Large intestine (tissue), 12 donors: ENCODE data around the gene PCDHA12. TPM values are rescaled to one million over a fixed set of nuclear protein-coding genes. Genes with fewer than 3 reads are reported as not detected.
"Not testable (repeated sequence)": the region's sequence is repeated elsewhere in the genome, so short reads cannot be mapped to it uniquely, and the experiment has no call there.

Source experiments
- DNase-seq, 2 donors: peaks; one replicate each; pipeline versions ENCODE4 v3.0.0 to v3.0.0-alpha.2; 2013
- H3K27ac ChIP-seq: one replicate; pipeline ENCODE4 v1.5.1; 2013; ENCODE audit warnings: low read length
- H3K27me3 ChIP-seq: 2 replicates; pipeline ENCODE4 v1.6.1; 2013; ENCODE audit warnings: low read length; ENCODE audit not compliant: control insufficient read depth, insufficient read depth
- H3K36me3 ChIP-seq: 2 replicates; pipeline ENCODE4 v1.6.1; 2013; ENCODE audit warnings: low read length; ENCODE audit not compliant: control insufficient read depth, insufficient read depth
- H3K4me1 ChIP-seq: one replicate; pipeline ENCODE4 v1.6.1; 2013; ENCODE audit warnings: low read length; ENCODE audit not compliant: control insufficient read depth, insufficient read depth
- H3K4me3 ChIP-seq: one replicate; pipeline ENCODE4 v1.5.1; 2013; ENCODE audit warnings: low read length
- H3K9me3 ChIP-seq: one replicate; pipeline ENCODE4 v1.6.1; 2013; ENCODE audit warnings: mild to moderate bottlenecking, low read depth, low read length, moderate library complexity; ENCODE audit not compliant: control insufficient read depth
- WGBS: methylation state at CpG from one replicate; pipeline ENCODE4 v1.1.5; 2013; ENCODE audit warnings: low lambda C conversion rate; ENCODE audit not compliant: insufficient coverage; 5-methylcytosine and 5-hydroxymethylcytosine counted together
- long read RNA-seq, 11 donors: transcript quantifications; one replicate each; lab custom pipeline, GENCODE V29; 2026
- polyA plus RNA-seq: library from polyadenylated mRNA; unstranded; fragments of 120-200 nt; gene quantifications from one replicate; pipeline ENCODE4 v1.2.1, GENCODE V29; 2013

The PCDHA12 gene, protein sequence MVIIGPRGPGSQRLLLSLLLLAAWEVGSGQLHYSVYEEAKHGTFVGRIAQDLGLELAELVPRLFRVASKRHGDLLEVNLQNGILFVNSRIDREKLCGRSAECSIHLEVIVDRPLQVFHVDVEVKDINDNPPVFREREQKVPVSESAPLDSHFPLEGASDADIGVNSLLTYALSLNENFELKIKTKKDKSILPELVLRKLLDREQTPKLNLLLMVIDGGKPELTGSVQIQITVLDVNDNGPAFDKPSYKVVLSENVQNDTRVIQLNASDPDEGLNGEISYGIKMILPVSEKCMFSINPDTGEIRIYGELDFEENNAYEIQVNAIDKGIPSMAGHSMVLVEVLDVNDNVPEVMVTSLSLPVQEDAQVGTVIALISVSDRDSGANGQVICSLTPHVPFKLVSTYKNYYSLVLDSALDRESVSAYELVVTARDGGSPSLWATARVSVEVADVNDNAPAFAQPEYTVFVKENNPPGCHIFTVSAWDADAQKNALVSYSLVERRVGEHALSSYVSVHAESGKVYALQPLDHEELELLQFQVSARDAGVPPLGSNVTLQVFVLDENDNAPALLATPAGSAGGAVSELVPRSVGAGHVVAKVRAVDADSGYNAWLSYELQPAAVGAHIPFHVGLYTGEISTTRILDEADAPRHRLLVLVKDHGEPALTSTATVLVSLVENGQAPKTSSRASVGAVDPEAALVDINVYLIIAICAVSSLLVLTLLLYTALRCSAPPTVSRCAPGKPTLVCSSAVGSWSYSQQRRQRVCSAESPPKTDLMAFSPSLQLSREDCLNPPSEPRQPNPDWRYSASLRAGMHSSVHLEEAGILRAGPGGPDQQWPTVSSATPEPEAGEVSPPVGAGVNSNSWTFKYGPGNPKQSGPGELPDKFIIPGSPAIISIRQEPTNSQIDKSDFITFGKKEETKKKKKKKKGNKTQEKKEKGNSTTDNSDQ
- polyA plus RNA-seq = 0.48 TPM
- long read RNA-seq, donor 1 = 0 reads
- long read RNA-seq, donor 2 = 0 reads
- long read RNA-seq, donor 3 = 0 reads
- long read RNA-seq, donor 4 = 0 reads
- long read RNA-seq, donor 5 = 0 reads
- long read RNA-seq, donor 6 = 0 reads
- long read RNA-seq, donor 7, partial matches to known transcripts = 0 of 1 reads
- long read RNA-seq, donor 7, other reads (novel, unspliced or antisense) = 0 of 1 reads
- long read RNA-seq, donor 8 = 0 reads
- long read RNA-seq, donor 9 = 0 reads
- long read RNA-seq, donor 10, full-length matches to known transcripts = 1 of 1 reads
- long read RNA-seq, donor 10, partial matches to known transcripts = 0 of 1 reads
- long read RNA-seq, donor 10, other reads (novel, unspliced or antisense) = 0 of 1 reads
- long read RNA-seq, donor 11 = 0 reads

DNA sequence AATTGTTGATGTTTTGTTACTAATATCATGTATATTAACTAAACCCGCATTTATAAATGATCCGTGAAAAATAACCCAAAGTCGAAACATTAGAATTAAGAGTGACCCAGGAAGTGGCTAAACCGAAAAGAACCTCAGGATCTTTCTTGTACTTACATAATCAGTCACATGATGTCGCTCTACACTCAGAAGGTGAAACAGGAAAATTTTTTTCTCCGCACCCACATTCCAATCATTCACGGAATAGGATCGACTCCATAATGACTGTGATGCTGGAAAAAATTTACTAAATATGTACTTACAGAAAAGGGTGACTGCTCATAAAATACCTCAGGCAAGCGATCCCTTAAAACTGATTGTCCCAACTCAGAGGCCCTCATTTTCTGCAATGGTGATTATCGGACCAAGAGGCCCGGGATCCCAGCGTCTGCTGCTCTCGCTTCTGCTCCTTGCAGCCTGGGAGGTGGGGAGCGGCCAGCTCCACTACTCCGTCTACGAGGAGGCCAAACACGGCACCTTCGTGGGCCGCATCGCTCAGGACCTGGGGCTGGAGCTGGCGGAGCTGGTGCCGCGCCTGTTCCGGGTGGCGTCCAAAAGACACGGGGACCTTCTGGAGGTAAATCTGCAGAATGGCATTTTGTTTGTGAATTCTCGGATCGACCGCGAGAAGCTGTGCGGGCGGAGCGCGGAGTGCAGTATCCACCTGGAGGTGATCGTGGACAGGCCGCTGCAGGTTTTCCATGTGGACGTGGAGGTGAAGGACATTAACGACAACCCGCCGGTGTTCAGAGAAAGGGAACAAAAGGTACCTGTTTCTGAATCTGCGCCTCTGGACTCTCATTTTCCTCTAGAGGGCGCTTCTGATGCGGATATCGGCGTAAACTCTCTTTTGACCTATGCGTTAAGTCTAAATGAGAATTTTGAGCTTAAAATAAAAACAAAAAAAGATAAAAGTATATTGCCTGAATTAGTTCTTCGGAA lies at the start of gene PCDHA12:
Gene PCDHA12 (plus strand): TSS at position 224 of the 981 bp plus-strand sequence. CDS start 165 bp downstream, at position 389.
- Histone ChIP-seq H3K36me3 (no peaks in the 10 kb centered on the region), H3K9me3 (peaks cover 37% of the 10 kb centered on the region), H3K27ac (no peak within 1 kb of the TSS), H3K4me1 (no peaks in the 10 kb centered on the region), H3K4me3 (no peak within 1 kb of the TSS), H3K27me3 (peaks cover 13% of the 10 kb centered on the region)
- WGBS = 33% methylated on average over 6 of the region's 47 CpGs
- no peak for DNase-seq

- peaks cover 36% of the 10 kb centered on the region for H3K9me3 ChIP-seq
- DNase-seq = no peak
- 10% methylated on average over 3 of the region's 27 CpGs for WGBS
Measured at GRCh38 chr5:140827704-140828361, 47.3 kb upstream of the PCDHA12 start, which contains the start of gene PCDHA6. Gene PCDHA6, plus strand, starts transcription at chr5:140827960. Its CDS starts 132 bp downstream, at chr5:140828092.

DNA sequence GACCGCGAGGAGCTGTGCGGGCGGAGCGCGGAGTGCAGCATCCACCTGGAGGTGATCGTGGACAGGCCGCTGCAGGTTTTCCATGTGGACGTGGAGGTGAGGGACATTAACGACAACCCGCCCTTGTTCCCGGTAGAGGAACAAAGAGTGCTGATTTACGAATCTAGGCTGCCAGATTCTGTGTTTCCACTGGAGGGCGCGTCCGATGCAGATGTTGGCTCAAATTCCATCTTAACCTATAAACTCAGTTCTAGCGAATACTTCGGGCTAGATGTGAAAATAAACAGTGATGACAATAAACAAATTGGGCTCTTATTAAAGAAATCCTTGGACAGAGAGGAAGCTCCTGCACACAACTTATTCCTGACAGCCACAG lies 46.8 kb upstream of the PCDHA12 start:
- Histone ChIP-seq H3K9me3 (peaks cover 31% of the 10 kb centered on the region), H3K36me3 (no peaks in the 10 kb centered on the region), H3K27me3 (peaks cover 3% of the 10 kb centered on the region), H3K27ac (no peak overlapping the region), H3K4me3 (no peak overlapping the region), H3K4me1 (no peaks in the 10 kb centered on the region)
- WGBS = no CpG with 5 or more reads among the region's 18 CpGs
- DNase-seq = no peak

More at GRCh38 chr5:140827704-140828361, 47.3 kb upstream of the PCDHA12 start, which contains the start of gene PCDHA6:
- Histone ChIP-seq H3K36me3 (no peaks in the 10 kb centered on the region), H3K4me1 (no peaks in the 10 kb centered on the region), H3K27ac (no peak within 1 kb of the TSS), H3K27me3 (peaks cover 3% of the 10 kb centered on the region), H3K4me3 (no peak within 1 kb of the TSS)

DNA sequence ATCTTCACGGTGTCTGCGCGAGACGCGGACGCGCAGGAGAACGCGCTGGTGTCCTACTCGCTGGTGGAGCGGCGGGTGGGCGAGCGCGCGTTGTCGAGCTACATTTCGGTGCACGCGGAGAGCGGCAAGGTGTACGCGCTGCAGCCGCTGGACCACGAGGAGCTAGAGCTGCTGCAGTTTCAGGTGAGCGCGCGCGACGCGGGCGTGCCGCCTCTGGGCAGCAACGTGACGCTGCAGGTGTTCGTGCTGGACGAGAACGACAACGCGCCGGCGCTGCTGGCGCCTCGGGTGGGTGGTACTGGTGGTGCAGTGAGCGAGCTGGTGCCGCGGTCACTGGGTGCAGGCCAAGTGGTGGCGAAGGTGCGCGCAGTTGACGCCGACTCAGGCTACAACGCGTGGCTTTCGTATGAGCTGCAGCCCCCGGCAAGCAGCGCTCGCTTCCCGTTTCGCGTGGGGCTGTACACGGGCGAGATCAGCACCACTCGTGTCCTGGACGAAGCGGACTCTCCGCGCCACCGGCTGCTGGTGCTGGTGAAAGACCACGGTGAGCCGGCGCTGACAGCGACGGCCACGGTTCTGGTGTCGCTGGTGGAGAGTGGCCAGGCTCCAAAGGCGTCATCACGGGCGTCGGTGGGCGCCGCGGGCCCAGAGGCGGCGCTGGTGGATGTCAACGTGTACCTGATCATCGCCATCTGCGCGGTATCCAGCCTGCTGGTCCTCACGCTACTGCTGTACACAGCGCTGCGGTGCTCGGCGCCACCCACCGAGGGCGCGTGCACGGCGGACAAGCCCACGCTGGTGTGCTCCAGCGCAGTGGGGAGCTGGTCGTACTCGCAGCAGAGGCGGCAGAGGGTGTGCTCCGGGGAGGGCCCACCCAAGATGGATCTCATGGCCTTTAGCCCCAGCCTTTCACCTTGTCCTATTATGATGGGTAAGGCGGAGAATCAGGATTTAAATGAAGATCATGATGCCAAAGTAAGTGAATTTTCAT lies 45.3 kb upstream of the PCDHA12 start:
- H3K9me3 ChIP-seq = peaks cover 25% of the 10 kb centered on the region
- not testable (repeated sequence) for H3K27ac ChIP-seq, H3K27me3 ChIP-seq, H3K4me1 ChIP-seq, H3K36me3 ChIP-seq, H3K4me3 ChIP-seq
- DNase-seq = peak in 1 of 2 donors; percentile 3
- no CpG with 5 or more reads among the region's 106 CpGs for WGBS

- Histone ChIP-seq H3K27ac (no peak within 1 kb of the TSS), H3K27me3 (peaks cover 3% of the 10 kb centered on the region), H3K36me3 (no peaks in the 10 kb centered on the region), H3K4me3 (no peak within 1 kb of the TSS), H3K4me1 (no peaks in the 10 kb centered on the region), H3K9me3 (peaks cover 32% of the 10 kb centered on the region)
- WGBS = 12% methylated on average over 3 of the region's 8 CpGs
- DNase-seq = no peak
Measured at GRCh38 chr5:140833993-140834392, 41.1 kb upstream of the PCDHA12 start, which contains the start of gene PCDHA7. Gene PCDHA7, plus strand, starts transcription at chr5:140834269. Its CDS starts 115 bp downstream, at chr5:140834384.

GRCh38 chr5:140834439-140835008 lies 40.6 kb upstream of the PCDHA12 start:
- H3K4me1 ChIP-seq, H3K27ac ChIP-seq, H3K4me3 ChIP-seq, H3K36me3 ChIP-seq, DNase-seq, H3K27me3 ChIP-seq: not testable (repeated sequence)
- H3K9me3 ChIP-seq = peaks cover 26% of the 10 kb centered on the region
- WGBS = no CpG with 5 or more reads among the region's 38 CpGs

DNA sequence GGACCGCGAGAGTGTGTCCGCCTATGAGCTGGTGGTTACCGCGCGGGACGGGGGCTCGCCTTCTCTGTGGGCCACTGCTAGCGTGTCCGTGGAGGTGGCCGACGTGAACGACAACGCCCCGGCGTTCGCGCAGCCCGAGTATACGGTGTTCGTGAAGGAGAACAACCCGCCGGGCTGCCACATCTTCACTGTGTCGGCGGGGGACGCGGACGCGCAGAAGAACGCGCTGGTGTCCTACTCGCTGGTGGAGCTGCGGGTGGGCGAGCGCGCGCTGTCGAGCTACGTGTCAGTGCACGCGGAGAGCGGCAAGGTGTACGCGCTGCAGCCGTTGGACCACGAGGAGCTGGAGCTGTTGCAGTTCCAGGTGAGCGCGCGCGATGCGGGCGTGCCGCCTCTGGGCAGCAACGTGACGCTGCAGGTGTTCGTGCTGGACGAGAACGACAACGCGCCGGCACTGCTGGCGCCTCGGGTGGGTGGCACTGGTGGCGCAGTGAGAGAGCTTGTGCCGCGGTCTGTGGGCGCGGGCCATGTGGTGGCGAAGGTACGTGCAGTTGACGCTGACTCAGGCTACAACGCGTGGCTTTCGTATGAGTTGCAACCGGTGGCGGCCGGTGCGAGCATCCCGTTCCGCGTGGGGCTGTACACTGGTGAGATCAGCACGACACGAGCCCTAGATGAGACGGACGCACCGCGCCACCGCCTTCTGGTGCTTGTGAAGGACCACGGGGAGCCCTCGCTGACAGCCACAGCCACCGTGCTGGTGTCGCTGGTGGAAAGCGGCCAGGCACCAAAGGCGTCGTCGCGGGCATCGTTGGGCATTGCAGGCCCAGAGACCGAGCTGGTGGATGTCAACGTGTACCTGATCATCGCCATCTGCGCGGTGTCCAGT lies 39.2 kb upstream of the PCDHA12 start:
- Histone ChIP-seq H3K27ac (no peak overlapping the region), H3K9me3 (peaks cover 19% of the 10 kb centered on the region), H3K27me3 (peaks cover 3% of the 10 kb centered on the region), H3K4me3 (no peak overlapping the region), H3K36me3 (no peaks in the 10 kb centered on the region), H3K4me1 (no peaks in the 10 kb centered on the region)
- WGBS = no CpG with 5 or more reads among the region's 103 CpGs
- no peak for DNase-seq
